HG03558 (cell line): Measurements from ENCODE around the gene UPF1.

ENCODE experiments used
- ATAC-seq: cut with Tn5 transposase; IDR thresholded peaks from one replicate; pipeline ENCODE4 v1.9.1; 2021; ENCODE audit warnings: moderate number of reproducible peaks; ENCODE audit not compliant: unreplicated experiment; ENCODE audit errors: extremely low read depth

The UPF1 gene

DNA sequence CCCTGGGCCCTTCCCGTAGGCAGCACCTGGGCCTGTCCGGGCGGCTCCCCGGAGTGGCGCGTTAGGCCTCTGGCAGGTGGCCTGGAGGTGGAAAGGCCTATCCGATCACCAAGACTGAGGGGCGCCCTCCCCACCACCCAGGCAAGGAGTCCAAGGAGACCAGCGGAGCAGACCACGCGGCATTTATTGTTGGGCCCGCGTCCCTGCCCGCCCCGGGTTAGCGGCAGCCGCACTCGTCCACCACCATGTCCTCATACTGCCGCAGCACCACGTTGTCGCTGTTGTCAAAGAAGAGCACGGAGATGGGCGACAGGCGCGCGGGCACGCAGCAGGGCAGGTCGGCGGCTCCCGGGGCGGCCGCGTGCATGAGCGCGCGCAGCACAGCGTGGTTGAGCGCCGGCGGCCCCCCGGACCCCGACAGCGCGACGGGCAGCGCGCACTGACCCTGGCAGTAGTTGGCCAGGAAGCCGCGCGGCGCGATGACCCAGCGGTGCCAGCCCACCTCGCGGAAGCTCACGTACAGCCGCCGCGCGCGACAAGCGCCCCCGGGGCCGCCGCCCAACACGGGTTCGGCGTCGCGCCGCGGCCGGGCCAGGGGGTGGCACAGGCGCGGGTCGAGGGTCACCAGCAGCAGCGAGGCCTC, 36.7 kb downstream of the UPF1 start:
- no peak for ATAC-seq

DNA sequence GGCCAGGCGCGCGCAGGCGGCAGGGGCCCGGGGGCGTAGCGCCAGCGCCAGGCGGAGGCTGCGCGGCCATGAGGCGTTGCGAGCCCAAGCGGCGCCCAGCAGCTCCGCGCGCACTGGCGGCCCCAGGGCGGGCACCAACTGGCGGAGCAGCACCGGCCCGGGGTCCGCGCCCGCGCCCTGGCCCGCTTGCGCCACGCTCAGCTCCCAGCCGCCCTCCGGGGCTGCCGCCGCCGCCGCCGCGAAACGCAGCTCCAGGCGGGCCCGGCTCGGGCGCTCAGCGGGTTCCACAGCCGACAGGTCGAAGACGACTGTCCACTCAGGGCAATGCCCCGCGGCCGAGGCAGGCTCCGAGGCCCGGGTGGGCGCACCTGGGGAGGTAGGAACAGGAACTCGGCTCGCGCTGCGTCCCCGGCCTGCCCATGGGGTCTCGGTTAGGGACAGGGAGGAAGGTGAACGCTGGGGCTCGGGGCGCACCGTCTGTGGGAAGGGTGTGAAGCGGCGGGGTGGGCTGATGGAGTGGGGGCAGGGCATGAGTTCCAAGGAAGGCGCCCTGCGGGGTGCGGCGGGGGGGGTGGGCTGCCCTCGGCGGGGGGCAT, 37.4 kb downstream of the UPF1 start:
- no peak for ATAC-seq

DNA sequence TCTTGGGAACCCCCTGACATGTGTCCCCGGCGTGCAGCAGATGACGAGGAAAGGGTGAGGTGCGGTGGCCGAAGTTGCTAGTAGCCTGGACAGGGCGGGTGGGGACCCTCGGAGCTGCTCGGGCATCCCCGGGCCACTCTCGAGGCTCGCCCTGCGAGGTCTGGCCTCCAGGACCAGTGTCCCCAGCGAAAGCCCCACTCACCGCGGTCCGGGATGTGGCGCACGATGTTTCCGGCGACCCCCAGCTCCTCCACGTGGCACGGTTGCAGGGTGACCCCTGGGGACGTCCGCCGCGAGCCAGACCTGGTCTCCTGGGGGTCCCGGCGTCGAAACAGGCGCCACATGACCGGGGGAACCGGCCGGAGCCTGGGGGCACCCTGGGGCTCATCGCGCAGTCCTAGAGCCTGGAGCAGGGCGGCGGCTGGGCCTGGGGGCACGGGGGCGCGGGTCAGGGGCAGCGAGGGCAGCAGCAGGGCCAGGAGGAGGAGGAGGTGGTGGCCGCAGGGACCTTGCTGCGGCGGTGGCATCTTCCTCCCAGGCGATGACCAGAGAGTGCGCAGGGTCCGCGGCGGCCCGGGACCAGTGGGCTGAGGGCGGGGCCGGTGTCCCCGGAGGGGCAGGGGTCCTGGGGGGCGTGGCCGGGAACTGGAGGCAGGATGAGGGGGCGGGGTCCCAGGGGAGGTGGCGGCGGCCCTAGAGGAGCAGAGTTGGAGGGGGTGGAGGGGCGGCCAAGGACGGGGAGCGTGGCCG, 38.2 kb downstream of the UPF1 start:
- no peak for ATAC-seq

DNA sequence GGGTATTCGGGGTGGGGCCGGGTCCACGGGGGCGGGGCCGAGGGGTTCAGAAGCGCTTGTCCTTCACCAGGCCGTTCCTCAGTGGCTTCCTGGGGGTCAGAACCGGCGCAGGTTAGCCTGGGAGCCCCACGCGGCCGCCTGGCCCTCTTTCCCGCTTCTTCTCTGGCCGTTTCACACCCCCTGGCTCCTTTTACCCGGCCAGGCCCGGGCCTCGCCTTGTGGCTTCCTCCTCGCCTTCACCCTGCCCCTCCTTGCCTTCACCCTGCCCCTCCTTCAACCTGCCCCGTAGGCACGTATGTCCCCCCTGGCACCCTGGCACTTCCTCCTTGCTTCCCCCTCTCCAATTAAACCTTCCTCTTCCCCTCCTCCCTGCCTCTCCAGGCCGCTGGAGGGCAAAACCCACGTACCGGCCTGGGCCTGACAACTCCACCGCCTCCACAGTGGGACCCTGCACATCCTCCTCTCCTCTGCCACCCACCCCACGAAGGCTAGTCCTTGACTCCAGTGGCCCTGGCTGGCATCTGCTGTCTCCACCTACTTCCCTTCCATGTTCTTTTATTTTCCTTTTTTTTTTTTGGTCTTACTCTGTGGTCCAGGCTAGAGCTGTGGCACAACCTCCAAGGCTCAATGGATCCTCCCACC, 38.9 kb downstream of the UPF1 start:
- ATAC-seq = no peak

DNA sequence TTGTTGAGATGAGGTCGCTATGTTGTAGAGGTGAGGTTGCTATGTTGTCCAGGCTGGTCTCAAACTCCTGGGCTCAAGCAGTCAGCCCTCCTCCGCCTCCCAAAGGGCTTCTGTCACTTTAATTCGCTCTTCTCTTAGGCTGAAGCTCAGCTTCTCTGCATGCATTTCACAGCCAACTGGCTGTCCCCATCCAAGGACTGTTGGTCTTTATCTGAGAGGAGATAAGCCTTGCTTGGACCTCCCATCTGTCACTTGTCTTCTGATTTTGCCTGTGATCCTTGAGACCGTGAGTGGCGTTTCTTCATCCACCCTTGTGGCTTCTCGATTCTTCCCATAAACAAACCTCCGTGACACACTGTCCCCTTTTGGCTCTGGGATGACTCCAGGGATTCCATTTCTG, 39.8 kb downstream of the UPF1 start:
- ATAC-seq = no peak

DNA sequence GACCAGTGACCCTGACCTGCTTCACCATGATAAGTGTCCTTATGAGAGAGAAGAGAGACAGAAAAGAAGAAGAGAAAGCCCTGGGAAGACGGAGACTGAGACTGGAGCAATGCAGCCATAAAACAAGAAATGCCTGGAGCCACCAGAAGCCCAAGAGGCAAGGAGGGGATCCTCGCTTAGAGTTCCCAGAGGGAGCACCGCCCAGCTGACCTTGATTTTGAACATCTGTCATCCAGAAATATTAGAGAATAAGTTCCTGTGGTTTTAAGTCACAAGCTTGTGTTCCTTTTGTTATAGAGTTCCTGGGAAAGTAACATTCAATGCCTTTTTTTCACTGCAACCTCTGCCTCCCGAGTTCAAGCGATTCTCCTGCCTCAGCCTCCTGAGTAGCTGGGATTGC, 44.0 kb downstream of the UPF1 start:
- no peak for ATAC-seq

DNA sequence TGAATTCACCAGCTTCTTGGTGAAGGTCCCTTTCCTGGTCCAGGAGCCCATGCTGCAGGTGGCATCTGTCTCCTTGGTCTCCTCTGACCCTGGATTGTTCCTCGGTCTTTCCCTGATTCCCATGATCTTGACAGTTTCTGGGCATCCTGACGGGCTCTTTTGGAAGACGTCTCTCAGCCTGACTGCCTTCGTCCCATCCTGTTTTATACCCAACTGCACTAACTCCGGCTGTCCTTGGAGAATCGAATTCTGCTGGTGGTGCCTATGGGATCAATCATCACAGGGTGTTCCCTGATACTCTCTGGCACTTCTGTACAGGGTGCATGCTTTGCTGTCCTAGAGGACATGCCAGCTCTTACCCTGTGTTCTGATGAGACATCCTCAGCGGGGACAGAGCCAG, 45.1 kb downstream of the UPF1 start:
- no peak for ATAC-seq

DNA sequence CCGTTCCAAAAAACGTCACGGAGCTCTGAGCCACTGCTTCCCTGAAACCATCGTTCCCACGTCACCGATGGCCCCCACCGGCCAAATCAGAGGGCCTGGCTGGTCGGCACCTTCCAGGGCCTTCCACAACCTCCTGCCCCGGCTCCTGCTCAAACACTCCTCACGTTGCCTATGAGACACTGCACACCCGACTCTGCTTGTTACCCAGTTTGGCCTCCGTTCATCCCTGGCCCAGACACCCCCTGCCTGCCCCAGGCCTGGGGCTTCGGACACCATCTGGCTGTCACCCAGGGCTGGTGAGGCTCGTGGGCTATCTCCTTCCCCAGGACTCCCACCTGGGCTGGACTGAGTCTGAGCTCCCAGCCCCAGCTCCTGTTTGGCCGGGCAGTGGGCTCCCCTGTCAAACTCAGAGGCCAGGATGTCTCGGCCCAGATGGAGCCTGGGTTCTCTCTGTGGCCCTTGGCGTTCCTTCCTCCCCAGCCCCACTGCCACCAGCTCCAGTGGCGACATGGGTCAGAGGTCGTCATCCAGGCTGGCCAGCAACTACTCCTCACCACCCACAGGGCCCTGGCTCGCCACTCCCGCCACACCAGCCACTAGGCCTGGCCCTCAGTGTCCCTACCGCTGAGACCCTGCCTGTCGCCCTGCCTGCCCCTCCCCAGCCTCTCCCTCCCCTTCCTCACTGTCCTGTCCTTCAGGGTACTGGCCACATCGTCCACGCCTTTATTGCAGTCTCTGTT, 46.5 kb downstream of the UPF1 start:
- no peak for ATAC-seq

DNA sequence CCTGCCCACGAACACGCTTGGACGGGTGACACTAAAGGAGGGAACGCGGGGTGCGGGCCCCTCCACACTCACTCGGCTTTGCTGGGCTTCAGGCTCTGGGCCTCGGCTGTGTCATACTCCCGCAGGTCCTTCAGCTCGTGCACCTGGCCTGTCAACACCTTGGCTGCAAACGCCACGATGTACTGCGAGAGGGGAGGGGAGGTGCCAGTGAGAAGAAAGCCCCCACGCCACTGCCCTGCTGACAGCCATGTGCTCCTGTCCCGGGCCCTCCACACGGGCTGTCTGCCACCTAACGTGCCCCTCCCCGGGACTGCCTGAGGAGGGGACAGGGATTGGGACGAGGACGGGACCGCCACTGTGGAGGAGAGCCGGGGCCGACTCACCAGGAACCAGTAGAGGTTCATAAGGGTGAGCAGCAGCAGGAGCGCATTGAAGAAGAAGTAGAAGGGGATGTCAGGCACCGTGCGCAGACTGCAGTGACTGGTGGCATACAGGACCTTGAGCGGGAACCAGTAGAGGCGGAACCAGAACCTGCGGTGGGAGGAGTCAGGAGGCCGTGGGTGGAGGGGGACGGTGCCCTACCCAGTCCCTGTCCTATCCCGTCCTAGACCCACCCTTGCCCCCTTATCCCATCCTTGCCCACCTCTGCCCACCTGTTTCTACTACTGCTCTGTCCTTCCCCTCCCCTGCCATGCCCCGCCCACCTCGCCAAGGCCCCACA, 47.3 kb downstream of the UPF1 start:
- no peak for ATAC-seq

DNA sequence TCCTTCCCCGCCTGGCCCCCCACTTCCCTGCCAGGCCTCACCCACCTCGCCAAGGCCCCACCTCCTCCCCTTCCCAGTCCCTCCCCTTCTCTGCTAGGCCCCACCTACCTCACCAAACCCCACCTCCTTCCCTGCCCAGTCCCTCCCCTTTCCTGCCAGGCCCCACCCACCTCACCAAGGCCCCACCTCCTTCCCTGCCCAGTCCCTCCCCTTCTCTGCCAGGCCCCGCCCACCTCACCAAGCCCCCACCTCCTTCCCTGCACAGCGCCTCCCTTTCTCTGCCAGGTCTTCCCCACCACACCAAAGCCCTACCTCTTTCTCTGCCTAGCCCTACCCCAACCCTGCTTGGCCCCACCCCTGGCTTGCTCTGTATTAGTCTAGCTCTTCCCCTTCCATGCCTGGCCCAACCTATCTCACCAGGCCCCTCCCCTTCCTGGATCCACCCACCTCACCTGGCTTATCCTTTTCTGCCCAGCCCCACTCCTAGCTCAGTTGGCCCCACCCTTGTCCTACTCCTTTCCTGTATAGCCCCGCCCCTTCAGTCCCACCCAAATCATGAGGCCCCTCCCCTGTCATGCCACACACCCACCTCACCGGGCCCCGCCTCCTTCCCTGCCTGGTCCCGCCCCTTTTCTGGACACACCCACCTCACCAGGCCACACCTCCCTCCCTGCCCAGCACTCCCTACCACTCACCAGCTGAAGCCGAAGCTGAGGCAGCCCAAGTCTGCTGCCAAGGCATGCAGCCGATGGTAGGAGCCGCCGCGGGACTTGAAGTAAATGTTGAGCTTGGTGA, 48.0 kb downstream of the UPF1 start:
- ATAC-seq = no peak

DNA sequence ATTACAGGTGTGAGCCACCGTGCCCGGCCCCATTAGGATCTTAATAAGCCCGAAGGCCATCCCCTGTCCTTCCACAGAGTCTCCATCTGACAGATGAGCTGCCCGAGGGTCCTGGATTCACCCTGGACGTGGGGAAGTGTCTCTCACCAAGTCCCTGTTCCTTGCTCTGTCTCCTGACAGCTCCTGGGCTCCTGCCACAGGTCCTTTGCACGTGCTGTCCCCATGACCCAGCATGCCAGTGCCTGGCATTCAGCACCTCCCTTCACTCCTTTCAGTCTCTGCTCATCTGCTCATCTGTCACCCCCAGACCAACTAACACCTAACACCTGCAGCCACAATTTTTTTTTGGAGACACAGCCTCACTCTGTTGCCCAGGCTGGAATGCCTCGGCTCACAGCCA, 49.7 kb downstream of the UPF1 start:
- ATAC-seq = no peak

DNA sequence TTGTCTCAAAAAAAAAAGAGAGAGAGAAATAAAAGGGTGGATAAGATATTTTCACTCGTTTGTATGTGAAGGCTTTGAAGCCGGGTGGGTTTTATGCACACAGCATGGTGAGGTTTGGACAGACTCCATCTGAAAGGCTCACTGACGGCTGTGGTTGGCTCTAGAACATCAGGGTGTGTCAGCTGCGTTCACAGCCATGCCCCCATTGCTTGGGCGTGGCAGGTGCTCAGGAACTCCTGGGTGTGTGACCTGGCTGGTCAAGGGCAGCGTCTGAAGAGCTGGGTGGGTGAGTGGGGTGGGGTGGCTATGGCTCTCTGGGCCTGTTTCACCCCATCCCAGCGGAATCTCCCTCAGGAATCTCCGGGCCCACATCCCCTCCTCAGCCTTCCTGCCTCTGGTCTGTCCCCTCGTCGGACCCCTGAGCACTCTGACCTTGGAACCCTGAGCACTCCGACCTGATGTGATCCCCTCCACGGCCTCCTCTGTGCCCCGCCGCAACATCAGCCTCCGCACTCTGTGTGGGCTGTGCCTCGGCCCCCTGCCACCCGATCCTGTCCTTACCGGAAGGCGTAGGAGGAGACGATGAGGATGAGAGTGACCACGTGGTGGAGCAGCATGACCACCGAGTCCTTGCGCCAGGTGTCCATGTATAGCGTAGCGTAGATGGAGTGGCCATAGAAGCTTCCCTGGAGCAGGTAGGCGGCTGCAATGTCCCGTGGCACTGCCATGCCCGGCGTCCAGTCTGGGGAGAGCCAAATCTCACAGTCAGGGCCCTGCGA, 52.0 kb downstream of the UPF1 start:
- ATAC-seq = no peak

DNA sequence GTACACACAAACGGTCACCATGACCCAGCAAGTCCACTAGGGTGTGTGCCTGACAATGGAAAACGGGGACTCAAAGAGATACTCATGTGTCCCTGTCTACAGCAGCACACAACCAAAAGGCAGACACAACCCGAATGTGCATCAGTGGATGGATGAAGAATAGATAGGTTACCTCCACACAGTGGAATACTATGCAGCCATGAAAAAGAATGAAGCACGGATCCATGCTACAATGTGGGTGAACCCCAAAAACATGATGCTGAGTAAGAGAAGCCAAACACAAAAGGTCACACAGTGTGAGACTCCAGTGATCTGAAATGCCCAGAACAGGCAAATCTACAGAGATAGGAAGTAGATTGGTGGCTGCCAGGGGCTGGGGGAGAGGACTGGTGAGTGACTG, 55.2 kb downstream of the UPF1 start:
- ATAC-seq = no peak

DNA sequence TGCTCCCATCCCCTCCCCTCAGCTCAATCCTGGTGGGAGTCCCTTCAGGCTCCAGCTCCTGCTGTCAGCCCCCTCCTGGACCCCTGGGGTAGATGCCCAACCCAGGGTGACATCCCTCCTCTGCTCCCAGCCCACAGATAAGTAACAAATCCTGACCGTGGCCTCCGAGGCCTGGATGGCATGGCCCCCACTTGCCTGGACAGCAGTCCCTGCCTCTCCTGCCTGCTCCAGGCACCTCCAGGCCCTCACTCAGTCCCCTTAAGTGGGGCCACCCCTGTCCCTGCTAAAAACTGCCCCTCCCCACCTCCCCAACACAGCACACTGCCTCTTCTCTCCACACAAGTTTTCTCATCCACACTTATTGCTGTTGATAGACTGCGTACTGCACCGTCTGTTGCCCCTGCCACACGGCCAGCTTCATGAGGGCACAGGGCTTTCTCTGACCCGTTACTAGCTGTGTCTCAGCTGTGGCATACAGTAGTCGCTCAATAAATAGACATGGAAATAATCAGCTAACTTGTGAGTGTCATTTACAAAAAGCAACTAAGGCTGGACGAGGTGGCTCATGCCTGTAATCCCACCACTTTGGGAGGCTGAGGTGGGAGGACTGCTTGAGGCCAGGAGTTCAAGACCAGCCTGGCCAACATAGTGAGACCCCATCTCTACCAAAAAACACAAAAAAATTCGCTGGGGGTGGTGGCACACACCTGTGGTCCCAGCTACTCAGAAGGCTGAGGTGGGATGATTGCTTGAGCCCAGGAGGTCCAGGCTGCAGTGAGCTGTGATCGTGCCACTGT, 58.4 kb downstream of the UPF1 start:
- no peak for ATAC-seq

DNA sequence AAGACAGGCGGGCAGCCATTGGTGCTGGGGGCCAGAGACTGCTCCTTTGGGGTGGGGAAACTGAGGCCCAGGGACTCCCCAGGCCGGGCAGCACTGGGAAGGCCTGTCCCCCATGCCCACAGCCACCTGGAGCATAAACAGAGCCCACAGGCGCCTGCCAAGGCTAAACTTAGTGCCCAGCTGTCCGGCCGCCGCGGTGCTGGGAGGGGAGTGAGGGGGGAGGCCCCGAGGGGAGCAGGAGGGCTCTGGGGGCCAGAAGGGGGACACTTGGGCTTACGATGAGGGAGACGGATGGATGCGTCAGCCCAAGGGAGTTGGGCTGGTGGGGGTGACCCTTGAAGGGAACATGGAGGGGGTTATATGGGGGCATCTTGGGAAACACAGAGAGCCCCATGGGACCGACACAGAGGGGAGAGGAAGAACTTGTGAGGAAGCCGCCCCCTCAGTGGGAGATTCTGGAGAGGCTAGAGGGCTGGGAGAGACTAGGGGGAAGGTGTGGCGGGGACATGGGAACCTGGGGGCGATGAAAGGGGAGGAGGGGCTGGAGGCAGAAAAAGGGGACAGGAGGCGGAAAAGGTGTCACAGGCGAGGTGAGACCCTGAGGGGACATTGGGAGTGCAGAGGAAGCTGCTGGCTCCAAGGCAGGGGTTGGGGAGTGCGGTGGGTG, 62.0 kb downstream of the UPF1 start:
- ATAC-seq = no peak

DNA sequence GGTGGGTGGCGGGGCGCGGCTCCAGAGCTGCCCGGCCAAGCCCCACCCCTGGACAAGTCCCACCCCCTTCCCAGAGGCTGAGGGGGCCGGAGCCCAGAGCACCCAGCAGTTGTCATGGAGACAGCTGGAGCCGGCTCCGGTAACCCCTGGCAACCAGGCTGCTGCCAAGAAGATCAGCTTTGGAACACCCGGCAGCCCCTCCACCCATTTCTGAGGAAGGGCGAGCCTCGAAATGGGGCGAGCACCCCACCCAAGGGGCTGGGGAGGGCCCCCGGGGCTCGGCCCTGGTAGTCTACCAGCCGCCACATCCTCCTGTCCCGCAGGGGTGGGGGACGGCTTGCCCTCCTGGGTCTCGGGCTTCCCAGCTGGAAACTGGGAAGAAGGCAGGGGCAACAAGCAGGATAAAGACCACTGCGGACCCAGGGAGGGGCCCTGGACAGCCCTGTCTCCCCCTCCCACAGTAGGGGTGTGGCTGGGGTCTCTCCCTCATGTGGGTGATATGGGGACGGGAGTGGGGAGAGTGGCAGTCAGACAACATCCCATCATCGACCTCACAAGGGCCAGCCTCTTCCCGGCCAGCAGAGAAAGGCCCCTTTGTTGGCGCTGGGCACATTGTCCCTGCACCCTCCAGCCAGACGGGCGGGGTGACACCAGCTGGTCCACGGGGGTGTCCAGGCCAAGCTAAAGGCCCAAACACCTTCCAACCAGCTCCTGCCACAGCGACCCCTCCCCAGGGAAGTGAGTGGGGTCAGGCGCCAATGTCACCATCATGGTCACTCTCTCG, 62.7 kb downstream of the UPF1 start:
- no peak for ATAC-seq
